Smooth muscle cell of the brain vasculature (primary cell): ENCODE measurements around the gene HDAC4.

Source experiments
- DNase-seq: peaks from one replicate; pipeline ENCODE4 v3.0.0-alpha.2; 2012; ENCODE audit warnings: low read depth, low spot score

HDAC4 gene

DNA sequence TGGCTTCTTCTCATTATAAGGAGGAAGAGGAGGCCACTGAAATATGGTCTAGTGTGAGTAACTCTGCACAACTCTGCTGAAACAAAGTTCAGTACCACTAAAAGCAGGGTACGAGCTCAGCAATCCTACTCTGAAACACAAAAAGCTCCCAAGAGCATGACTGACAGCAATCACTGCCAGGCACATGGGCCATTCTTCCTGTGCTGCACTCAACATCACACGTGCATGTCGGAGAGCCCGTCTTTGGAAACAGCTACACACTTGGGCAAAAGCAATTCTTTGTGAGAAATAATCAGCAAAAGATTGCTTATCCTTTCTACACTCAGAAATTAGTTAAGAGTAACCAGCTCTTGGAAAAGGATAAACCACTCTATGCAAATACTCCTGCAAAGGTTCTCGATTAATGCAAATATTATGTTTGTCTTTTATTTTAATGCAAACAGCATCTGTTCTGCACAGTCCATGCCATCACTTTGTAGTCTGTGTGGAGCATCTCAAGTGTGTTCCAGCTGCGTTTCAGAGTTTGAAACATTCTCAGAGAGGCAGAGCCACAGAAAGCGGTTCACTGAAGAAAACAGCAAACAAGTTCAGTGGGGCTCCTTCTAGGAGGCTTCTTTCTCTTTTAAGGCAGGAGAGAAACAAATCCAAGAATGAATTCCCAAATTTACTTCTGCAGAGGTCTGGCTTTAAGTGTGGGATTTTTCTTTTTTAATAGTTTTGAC, 145.0 kb downstream of the HDAC4 start:
- DNase-seq: no peak

GRCh38 chr2:239255218-239255617, 145.6 kb downstream of the HDAC4 start:
- no peak for DNase-seq

GRCh38 chr2:239253701-239254436, 147.0 kb downstream of the HDAC4 start:
- DNase-seq: no peak

GRCh38 chr2:239253264-239253663, 147.6 kb downstream of the HDAC4 start:
- DNase-seq: no peak

DNA sequence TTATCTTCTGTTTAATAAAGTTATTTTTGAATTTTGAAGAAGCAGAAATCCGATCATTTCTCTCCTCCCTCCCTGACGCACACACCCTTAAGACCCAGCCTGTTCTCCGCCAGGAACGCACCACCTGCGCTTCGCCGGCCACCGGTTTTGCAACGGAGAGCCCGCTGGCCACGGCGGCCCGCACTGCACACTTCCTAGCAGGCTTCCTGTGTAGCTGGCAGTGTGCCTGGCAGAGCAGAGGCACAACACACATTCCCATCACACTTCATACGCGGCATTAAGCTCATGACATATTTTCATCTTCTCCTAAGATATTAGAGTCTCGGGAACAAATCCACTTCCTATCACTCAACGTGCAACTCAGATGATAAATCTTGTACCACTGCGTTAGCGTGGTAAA, 148.0 kb downstream of the HDAC4 start:
- no peak for DNase-seq

DNA sequence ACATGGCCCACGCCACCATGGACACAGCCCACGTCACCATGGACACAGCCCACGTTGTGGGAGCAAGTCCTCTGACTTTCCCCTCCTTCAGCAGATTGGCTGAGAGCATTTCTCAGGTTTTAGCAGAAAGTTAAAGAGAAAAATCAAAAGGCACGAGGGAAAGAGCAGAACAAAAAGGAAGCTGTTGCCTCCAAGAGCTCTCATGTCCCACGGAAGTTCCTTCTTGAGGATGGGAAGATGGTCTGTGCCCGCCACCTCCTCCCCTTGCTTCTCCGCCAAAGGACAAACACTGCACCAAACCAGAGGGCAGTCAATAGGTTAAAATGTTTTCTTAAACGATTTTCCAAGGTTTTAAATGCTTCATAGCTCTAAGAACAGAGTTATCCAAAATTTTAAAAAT, 148.4 kb downstream of the HDAC4 start:
- no peak for DNase-seq

DNA sequence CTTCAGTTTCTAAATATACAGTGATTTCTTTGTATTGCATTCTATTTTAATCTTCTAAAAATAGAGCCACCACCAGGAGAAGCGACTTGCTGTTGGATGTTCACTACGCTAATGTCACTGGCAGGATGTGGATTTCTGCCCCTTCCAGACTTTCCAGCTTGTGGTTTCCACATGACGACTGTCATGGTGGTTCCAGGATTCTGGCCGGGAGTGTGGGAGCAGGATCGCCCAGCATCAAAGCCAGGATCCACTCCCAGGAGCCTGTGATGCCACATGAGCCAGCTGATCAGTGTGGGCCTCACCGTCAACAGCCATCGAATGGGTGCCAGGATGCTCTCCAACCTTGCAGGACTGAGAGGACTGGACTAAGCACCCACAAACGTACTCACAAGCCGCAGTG, 148.8 kb downstream of the HDAC4 start:
- no peak for DNase-seq

GRCh38 chr2:239250216-239251081, 150.4 kb downstream of the HDAC4 start:
- DNase-seq: no peak

DNA sequence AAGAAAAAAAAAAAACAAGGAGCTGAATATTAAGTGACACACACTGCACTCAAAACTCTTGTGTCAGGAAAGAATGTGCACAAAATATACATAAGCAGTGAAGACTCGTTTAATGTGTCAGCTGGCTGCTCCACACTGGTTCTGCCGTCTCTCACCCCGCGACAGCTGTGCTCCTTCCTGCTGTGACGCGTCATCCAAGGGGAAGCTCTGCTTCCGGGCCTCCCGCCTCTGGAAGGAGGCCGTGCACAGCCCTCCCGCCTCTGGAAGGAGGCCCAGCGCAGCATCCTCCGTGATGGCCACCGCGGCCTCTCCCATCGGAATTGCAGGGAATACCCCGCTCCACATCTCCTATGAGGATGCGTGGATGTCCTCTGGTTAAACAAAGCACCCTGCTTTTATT, 151.0 kb downstream of the HDAC4 start:
- peak; percentile 56 for DNase-seq

GRCh38 chr2:239249048-239249447, 151.8 kb downstream of the HDAC4 start:
- no peak for DNase-seq

GRCh38 chr2:239247401-239248245, 153.2 kb downstream of the HDAC4 start:
- no peak for DNase-seq

- DNase-seq: no peak
These were observed 154.1 kb downstream of the HDAC4 start for GRCh38 chr2:239246723-239247122.

- DNase-seq: no peak
These were observed 154.7 kb downstream of the HDAC4 start for GRCh38 chr2:239245872-239246721.

GRCh38 chr2:239245107-239245506, 155.7 kb downstream of the HDAC4 start:
- DNase-seq: no peak

- DNase-seq: no peak
These were observed 156.2 kb downstream of the HDAC4 start for GRCh38 chr2:239244625-239245024.

GRCh38 chr2:239241431-239241960, 159.3 kb downstream of the HDAC4 start:
- DNase-seq: no peak

- no peak for DNase-seq
These were observed 160.4 kb downstream of the HDAC4 start for GRCh38 chr2:239240414-239240881.

- no peak for DNase-seq
These were observed 161.0 kb downstream of the HDAC4 start for GRCh38 chr2:239239607-239240413.
